Measurements from ENCODE around the gene PCDH9.

DNA sequence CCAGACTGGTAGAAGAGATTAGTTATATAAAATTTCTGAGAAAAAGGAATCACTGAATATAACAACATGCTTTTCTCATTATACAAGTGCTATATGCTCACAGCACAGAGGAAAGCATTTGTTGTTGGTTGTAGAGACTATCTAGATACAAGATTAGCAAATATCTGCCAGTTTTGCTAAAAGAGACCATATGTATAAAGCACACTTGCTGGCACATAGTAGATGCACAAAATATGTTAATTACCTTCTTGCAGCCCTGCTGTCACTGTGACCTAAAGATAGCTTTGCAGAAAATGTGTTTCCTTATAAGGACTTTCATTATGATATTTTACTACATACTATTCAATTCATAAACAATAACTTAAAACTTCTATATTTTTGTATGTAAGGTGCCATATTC is 755.1 kb downstream of the PCDH9 start:
- TF ChIP-seq, protein P1, sequence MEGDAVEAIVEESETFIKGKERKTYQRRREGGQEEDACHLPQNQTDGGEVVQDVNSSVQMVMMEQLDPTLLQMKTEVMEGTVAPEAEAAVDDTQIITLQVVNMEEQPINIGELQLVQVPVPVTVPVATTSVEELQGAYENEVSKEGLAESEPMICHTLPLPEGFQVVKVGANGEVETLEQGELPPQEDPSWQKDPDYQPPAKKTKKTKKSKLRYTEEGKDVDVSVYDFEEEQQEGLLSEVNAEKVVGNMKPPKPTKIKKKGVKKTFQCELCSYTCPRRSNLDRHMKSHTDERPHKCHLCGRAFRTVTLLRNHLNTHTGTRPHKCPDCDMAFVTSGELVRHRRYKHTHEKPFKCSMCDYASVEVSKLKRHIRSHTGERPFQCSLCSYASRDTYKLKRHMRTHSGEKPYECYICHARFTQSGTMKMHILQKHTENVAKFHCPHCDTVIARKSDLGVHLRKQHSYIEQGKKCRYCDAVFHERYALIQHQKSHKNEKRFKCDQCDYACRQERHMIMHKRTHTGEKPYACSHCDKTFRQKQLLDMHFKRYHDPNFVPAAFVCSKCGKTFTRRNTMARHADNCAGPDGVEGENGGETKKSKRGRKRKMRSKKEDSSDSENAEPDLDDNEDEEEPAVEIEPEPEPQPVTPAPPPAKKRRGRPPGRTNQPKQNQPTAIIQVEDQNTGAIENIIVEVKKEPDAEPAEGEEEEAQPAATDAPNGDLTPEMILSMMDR (IDR thresholded peaks at IDR 0.05) = no peak
- no peak for TF ChIP-seq POLR2A (IDR thresholded peaks at IDR 0.05)

Data from right lobe of liver (tissue), 4 donors.